ENCODE data around the gene STARD4.

GRCh38 chr5:111514087-111514486 lies 1.8 kb upstream of the STARD4 start:
- TF ChIP-seq CTCF (IDR thresholded peaks at IDR 0.05) (no peak), POLR2A (IDR thresholded peaks at IDR 0.05) (no peak)

Data from lower leg skin (tissue), 3 donors.